ENCODE measurements around the gene TEAD1. TPM values are rescaled to one million over a fixed set of nuclear protein-coding genes. Genes with fewer than 3 reads are reported as not detected.

The TEAD1 gene
- total RNA-seq, 1 donor from 2014 or later = 126 TPM

- ATAC-seq (no peak), DNase-seq (ENCODE audit: missing footprints) (no peak)
- intact Hi-C loops (cut with DNase I) = no loop called here
These were observed 157.4 kb downstream of the TEAD1 start for GRCh38 chr11:12831471-12832202.

GRCh38 chr11:12832480-12833224 lies 158.4 kb downstream of the TEAD1 start:
- intact Hi-C loops (cut with DNase I) = no loop called here
- ATAC-seq (no peak), DNase-seq (ENCODE audit: missing footprints) (no peak)

DNA sequence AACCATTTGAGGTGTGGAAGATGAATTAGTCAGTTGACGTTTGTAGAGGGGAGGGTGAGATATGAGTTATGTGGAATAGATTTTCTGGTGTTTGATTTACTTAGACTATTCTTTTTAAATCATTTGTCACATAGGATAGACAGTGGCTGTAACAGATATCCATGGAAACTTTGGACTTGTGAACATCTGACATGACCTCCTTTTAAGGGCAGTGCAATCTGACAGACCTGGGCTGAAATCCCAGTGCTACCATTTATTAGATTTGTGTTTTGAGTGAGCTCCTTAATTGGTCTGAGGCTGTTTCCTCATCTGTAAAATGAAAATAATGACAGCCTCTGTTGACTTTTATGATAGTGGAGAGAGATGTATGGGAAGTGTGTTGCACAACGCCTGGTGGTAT lies 159.9 kb downstream of the TEAD1 start:
- intact Hi-C loops (cut with DNase I) = no loop called here
- ATAC-seq (no peak), DNase-seq (ENCODE audit: missing footprints) (no peak)

DNA sequence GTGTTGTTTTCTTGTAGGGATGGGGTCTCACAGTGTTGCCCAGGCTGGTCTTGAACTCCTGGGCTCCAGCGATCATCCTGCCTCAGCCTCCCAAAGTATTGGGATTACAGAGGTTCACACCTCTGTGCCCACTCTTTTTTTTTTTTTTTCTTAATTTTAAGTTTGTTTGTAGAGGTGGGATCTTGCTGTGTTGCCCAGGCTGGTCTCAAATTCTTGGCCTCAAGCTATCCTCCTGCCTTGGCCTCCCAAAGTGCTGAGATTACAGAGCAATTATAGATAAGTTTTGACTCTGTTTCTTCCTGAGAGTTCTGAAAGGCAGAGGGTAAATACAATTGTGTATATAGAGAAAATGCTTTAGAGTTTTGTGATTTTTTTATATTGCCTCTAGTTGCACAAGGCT lies 160.4 kb downstream of the TEAD1 start:
- ATAC-seq = no peak
- intact Hi-C loops (cut with DNase I) = no loop called here
- no peak for DNase-seq (ENCODE audit: missing footprints)

DNA sequence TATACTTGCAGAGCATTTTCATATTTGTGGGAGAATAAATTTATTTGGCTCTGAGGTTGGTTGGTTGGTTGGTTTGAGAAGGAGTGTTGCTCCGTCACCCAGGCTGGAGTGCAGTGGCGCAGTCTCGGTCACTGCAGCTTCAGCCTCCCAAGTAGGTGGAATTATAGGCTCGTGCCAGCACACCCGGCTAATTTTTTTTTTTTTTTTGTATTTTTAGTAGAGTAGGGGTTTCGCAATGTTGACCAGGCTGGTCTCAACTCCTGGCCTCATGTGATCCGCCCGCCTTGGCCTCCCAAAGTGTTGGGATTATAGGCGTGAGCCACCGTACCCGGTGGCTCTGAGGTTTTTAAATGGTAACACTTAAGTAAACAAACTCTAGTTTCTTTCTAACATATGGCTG lies 161.1 kb downstream of the TEAD1 start:
- intact Hi-C loops (cut with DNase I) = no loop called here
- DNase-seq (ENCODE audit: missing footprints) (no peak), ATAC-seq (no peak)

- ATAC-seq (no peak), DNase-seq (ENCODE audit: missing footprints) (no peak)
- intact Hi-C loops (cut with DNase I) = no loop called here
These were observed 164.4 kb downstream of the TEAD1 start for GRCh38 chr11:12838463-12839123.

- no peak for DNase-seq (ENCODE audit: missing footprints)
- intact Hi-C loops (cut with DNase I) = no loop called here
- no peak for ATAC-seq
These were observed 166.8 kb downstream of the TEAD1 start for GRCh38 chr11:12840871-12841660.

GRCh38 chr11:12841946-12842630 lies 167.9 kb downstream of the TEAD1 start:
- intact Hi-C loops (cut with DNase I) = no loop called here
- ATAC-seq = no peak

DNA sequence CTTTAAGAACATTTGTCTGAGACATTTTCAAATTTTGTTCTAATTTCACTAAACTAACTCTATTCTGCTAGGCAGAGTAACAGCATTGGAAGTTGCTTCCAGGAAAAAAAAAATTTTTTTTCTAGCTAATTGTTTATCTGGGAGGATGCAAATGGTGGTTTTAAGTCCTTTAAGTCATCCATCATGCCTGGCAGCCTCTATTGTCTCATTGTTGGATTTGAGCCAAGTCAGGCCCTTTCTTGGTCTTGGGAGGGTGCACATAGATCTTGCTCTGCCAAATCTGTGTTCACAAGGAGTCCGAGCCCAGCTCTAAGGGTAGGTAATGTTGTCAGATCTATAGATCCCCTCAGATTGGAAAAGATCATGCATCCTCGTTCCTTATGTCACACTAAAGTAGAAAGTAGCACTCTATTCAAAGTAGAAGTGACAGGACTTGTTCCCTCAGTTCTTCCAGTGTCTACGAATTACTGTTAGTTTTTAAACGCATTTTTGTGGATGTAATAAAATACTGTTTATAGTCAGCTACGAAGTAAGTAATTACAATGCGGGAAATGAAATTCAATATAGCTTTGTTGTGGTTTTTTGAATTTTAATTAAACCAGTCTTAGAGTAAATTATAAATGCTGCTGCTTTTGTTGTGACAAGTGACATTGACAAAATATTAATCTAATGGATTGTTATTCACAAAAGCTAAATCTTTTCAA lies 168.9 kb downstream of the TEAD1 start:
- DNase-seq (ENCODE audit: missing footprints) = no peak
- ATAC-seq = no peak
- intact Hi-C loops (cut with DNase I) = no loop called here

More at GRCh38 chr11:12841946-12842630, 167.9 kb downstream of the TEAD1 start:
- no peak for DNase-seq (ENCODE audit: missing footprints)

DNA sequence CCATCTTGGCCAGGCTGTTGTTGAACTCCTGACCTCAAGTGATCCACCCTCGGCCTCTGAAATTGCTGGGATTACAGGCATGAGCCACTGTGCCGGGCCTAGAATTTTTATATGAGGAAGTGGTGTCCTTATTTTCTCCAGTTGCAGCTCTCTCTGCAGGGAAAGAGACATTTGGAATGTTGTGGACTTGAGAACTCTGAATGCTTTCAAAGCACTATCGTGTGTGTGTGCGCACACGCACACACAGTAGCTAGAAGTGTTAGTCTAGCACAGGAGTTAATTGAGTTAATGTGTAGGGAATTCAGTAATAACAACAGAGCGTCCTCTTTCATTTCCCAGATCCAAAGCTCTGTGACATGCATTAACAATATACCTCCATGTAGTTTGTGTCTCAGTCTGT lies 170.9 kb downstream of the TEAD1 start:
- DNase-seq (ENCODE audit: missing footprints) (no peak), ATAC-seq (no peak)
- intact Hi-C loops (cut with DNase I) = no loop called here

DNA sequence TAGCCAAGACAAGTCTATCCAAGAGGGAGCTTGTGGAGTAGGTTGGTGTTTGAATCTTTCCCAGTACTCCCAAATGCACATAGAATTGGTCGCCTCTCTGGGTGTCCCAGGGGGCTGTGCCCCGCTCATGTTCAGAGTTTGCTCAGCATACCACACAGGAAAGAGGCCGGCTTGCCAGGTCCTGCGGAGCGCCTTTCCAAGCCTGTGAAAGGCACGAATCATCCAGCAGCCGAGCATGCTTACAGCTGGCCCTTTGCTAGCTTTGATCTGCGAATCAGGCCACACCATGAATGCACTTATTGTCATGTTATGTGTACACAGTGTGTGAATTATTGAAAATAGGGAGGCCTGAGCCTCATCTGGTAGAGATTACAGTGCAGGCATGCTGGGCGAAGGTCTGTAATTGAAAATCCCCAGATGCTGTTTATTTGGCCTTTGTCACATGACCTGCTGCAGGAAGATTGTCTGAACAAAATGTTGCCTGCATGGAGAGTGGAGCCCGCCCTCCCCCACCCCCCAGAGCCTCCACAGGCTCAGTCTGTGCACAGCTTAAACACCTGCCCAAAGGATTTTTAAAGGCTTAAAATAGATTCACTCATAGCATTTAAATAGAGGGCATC lies 171.6 kb downstream of the TEAD1 start:
- intact Hi-C loops (cut with DNase I) = no loop called here
- ATAC-seq = peak; percentile 66
- DNase-seq (ENCODE audit: missing footprints) = no peak

DNA sequence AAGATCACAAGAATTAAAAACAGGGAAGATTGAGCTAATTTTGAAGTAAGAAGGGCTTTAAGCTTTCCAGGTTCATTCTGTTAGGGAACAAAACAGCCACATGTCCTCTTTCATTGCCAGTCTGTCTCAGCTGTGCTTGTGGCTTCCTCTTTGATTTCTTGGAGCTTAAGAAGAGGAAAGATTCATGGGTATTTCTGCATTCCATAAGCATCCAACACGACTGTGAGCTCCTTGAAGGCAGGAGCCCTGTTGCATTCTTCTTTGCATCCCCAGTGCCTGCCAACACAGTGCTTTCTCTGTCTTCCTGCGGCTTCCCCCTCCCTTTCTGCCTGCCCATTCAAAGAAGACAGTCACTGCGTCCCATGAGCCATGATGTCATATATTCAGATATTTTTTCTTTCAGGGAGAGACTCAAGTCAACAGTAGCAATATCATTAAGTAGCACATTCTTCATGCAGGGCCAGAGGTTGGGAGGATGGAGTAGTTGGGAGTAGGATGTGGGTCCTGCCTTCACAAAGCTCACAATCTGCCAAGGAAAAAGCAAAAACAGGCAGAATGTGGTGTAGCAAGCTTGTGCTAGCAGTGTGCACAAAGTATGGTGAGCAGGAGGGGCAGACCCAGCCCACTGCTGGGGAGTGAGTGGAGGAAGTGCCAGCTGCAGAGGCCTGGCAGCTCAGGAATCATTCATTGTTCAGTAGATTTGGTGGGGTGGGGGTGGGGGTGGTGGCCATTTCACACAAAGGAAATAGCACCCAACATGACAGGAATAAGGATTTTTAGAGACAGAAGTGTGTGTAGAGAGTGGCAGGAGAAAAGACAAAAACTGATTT lies 172.8 kb downstream of the TEAD1 start:
- DNase-seq (ENCODE audit: missing footprints) (no peak), ATAC-seq (no peak)
- intact Hi-C loops (cut with DNase I) = no loop called here

DNA sequence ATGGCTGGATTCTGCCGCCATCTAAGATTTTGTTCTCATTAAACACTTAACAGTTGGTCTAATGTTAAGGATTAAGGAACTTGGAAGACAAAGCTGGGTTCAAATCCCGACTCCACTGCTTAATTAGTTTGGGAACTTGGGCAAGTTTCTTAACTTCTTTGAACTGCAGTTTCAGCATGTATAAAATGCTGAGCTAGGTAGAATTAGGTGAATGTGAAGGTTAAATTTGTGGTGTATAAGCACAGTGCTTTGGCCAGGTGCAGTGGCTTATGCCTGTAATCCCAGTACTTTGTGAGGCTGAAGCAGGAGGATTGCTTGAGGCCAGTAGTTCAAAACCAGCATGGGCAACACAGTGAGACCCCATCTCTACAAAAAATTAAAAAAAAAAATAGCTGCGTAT lies 174.2 kb downstream of the TEAD1 start:
- DNase-seq (ENCODE audit: missing footprints) (no peak), ATAC-seq (no peak)
- intact Hi-C loops (cut with DNase I) = no loop called here

DNA sequence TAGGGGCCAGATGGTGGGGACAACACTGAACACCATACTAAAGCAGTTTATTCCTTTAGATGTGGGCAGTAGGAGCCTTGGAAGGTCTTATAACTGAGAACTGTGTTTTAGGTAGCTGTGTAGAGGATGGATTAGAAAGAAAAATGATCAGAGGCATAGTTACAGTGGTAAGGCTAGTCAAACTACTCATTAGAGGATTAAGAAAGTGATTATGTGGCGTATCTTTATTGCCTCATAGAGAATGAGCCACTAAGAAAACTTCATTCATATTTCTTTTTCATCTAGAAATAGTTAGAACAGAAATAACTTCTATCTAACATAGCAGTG lies 179.1 kb downstream of the TEAD1 start:
- no peak for DNase-seq (ENCODE audit: missing footprints)
- ATAC-seq = no peak
- intact Hi-C loops (cut with DNase I) = no loop called here

DNA sequence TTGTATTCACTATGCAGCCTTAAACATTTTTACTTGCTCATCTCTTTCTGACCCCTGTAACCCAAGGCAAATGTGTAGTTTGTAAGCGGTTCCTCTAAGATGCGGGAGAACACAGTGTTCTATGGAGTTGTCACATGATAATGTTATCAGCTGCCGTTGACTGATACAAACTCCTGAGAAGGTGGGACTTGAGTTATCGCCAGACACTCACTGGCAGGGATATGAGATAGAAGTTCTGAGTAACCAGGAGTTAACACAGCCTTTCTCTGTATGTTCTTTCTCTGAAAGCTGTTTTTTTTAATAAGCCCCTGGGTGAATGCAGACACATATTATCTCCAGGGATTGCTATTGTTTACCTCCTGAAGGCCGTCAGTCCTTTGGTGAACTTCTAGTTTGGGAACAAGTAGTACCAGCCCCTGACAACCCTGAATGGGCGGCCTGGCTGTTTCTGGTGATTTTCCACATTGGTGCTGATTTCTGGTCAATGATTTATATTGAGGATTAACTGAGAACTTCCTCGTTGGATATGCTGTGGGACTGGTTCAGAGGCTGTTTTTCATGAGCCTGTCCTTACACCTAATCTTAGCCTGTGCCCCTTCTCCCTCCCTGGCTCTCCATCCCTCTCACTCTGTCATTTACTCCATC lies 179.6 kb downstream of the TEAD1 start:
- intact Hi-C loops (cut with DNase I) = no loop called here
- ATAC-seq = peak; percentile 70
- no peak for DNase-seq (ENCODE audit: missing footprints)

DNA sequence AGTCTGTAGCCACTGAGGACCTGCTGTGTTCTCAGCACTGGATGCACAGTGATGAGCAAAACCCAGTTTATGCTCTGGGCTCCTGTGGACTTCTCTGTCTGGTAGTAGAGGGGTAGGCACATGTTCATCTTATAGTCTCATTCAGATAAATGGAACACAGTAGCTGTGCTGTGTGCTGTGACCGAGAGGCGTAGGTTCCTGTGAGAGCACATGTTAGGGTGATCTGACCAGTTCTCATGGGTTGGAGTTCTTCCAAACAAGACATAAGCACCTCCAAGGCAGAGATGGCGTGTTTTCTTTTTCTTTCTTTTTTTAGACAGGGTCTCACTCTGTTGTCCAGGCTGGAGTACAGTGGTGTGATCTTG lies 180.1 kb downstream of the TEAD1 start:
- ATAC-seq (no peak), DNase-seq (ENCODE audit: missing footprints) (no peak)
- intact Hi-C loops (cut with DNase I) = no loop called here

DNA sequence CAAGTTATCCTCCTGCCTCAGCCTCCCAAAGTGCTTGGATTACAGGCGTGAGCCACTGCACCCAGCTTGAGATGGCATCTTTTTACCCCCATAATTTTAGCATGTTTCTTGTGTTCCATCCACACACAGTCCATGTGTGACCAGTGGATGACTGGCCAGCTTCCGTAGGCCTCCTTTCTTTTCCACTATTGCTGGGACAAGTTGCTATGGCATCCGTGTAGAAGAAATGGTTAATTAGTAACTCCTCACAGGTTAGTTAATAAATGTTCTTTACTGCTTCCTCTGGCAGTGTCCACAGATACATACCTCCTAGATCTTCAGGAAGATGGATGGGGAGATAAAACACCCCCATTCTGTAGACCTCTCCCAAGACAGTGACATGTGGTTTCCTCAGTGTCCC lies 180.6 kb downstream of the TEAD1 start:
- DNase-seq (ENCODE audit: missing footprints) = no peak
- intact Hi-C loops (cut with DNase I) = no loop called here
- no peak for ATAC-seq

All from Right ventricle myocardium inferior (tissue), 1 donor.